PC-3 (cell line): ENCODE data around the gene INAFM2. TPM values are rescaled to one million over a fixed set of nuclear protein-coding genes. Genes with fewer than 3 reads are reported as not detected.
A peak's percentile ranks its signal among the peaks of the same experiment; 100 is the strongest.

Experiments used
- ATAC-seq: fragments of 200-7000 bp; cut with Tn5 transposase; 2 replicates; pipeline ENCODE4 v1.9.1; 2020; ENCODE audit warnings: mild to moderate bottlenecking, moderate library complexity
- Bru-seq: library from RNA; stranded (reverse); fragments of 400-500 nt; gene quantifications from one replicate; lab custom pipeline; 2021; lab: Mats Ljungman, UMichigan
- BruChase-seq, 2 experiments: library from RNA; stranded (reverse); fragments of 400-500 nt; gene quantifications; one replicate each; lab custom pipeline; 2021; lab: Mats Ljungman, UMichigan
- BruUV-seq: library from RNA; stranded (reverse); fragments of 400-500 nt; replicated peaks from 2 replicates; lab custom pipeline; 2021; lab: Mats Ljungman, UMichigan
- CTCF ChIA-PET: fragments of 300-600 bp; sonication (Branson Sonifier 250); formaldehyde crosslinking; loops from one replicate; lab custom pipeline; 2022; ENCODE audit warnings: antibody characterized with exemption; lab: Charles Lee
- POLR2A ChIA-PET: fragments of 300-600 bp; sonication (Branson Sonifier 250); formaldehyde crosslinking; loops from one replicate; lab custom pipeline; 2022; ENCODE audit warnings: antibody characterized with exemption; ENCODE audit not compliant: unreplicated experiment; lab: Charles Lee
- DNase-seq: peaks from one replicate; pipeline ENCODE4 v3.0.0-alpha.2; 2015
- H2AFZ ChIP-seq: fragments of 300-600 bp; sonication (generic); 2 replicates; pipeline ENCODE4 v1.6.0; 2016; ENCODE audit warnings: antibody characterized with exemption, low read length
- H3F3A ChIP-seq: fragments of 300-600 bp; sonication (generic); one replicate; pipeline ENCODE4 v1.6.0; 2017; ENCODE audit warnings: antibody characterized with exemption, low read length, control low read depth, mild to moderate bottlenecking; ENCODE audit not compliant: unreplicated experiment
- H3K27ac ChIP-seq: fragments of 300-600 bp; sonication (generic); 2 replicates; pipeline ENCODE4 v1.5.1; 2016; ENCODE audit warnings: mild to moderate bottlenecking, low read length
- H3K27me3 ChIP-seq: fragments of 300-600 bp; sonication (generic); 2 replicates; pipeline ENCODE4 v1.6.1; 2016; ENCODE audit warnings: low read length, mixed read lengths
- H3K36me3 ChIP-seq: fragments of 300-600 bp; sonication (generic); 2 replicates; pipeline ENCODE4 v1.6.1; 2016; ENCODE audit warnings: low read depth, mixed run types, low read length, mixed read lengths
- H3K4me1 ChIP-seq: fragments of 300-600 bp; sonication (generic); 2 replicates; pipeline ENCODE4 v1.5.1; 2016; ENCODE audit warnings: low read length; ENCODE audit not compliant: insufficient read depth
- H3K4me2 ChIP-seq: fragments of 300-600 bp; sonication (generic); 2 replicates; pipeline ENCODE4 v1.6.0; 2016; ENCODE audit warnings: low read length
- H3K4me3 ChIP-seq: fragments of 300-600 bp; sonication (generic); 2 replicates; pipeline ENCODE4 v1.5.1; 2016; ENCODE audit warnings: mild to moderate bottlenecking, low read length, mixed read lengths
- H3K79me2 ChIP-seq: fragments of 300-600 bp; sonication (generic); 2 replicates; pipeline ENCODE4 v1.6.1; 2017; ENCODE audit warnings: low read length, mixed read lengths
- H3K9ac ChIP-seq: fragments of 300-600 bp; sonication (generic); 2 replicates; pipeline ENCODE4 v1.6.0; 2016; ENCODE audit warnings: mild to moderate bottlenecking, low read length
- H3K9me2 ChIP-seq: fragments of 300-600 bp; sonication (generic); replicated peaks from 2 replicates; pipeline ENCODE4 v1.6.1; 2016; ENCODE audit warnings: mixed run types, low read length, mixed read lengths
- H3K9me3 ChIP-seq: fragments of 300-600 bp; sonication (generic); 2 replicates; pipeline ENCODE4 v1.6.1; 2016; ENCODE audit warnings: low read length, mixed read lengths
- H4K20me1 ChIP-seq: fragments of 300-600 bp; sonication (generic); 2 replicates; pipeline ENCODE4 v1.6.1; 2016; ENCODE audit warnings: low read length, mixed read lengths
- CTCF ChIP-seq: fragments of 300-600 bp; sonication (generic); conservative IDR thresholded peaks from 2 replicates; pipeline ENCODE4 v1.5.1; 2017; ENCODE audit warnings: antibody characterized with exemption, low read depth, mild to moderate bottlenecking, low read length
- EZH2 ChIP-seq: fragments of 300-600 bp; sonication (generic); IDR thresholded peaks from one replicate; pipeline ENCODE4 v1.6.1; 2017; ENCODE audit warnings: antibody characterized with exemption, mild to moderate bottlenecking, low read length; ENCODE audit not compliant: unreplicated experiment
- EZH2phosphoT487 ChIP-seq: fragments of 300-600 bp; sonication (generic); IDR thresholded peaks from 2 replicates; pipeline ENCODE4 v1.6.1; 2018; ENCODE audit warnings: mild to moderate bottlenecking, antibody characterized with exemption, low read length, borderline replicate concordance
- intact Hi-C: fragments of 100-400 bp; cut with micrococcal nuclease; formaldehyde crosslinking; loops from 2 replicates; pipeline ENCODE4 v1.9.0; 2023
- long read RNA-seq: library from polyadenylated mRNA; unstranded; transcript quantifications from one replicate; pipeline ENCODE4 v2.0.0, GENCODE V29; 2021; ENCODE audit not compliant: unreplicated experiment
- total RNA-seq: library from RNA; depleted of rRNA; stranded (reverse); fragments of >200 nt; gene quantifications from 2 replicates; pipeline ENCODE4 v1.2.3, GENCODE V29; 2014; rRNA removed

Gene INAFM2
- total RNA-seq (22.1 and 32.1 TPM in 2 replicates), Bru-seq, nascent RNA (percentile 79 among the genes with signal in this experiment), BruChase-seq, experiment 1, labeled RNA remaining after a 6-hour chase (percentile 99 among the genes with signal in this experiment), BruChase-seq, experiment 2, labeled RNA remaining after a 2-hour chase (percentile 96 among the genes with signal in this experiment)
- long read RNA-seq, transcript INAFM2-202 (1 exons, 3,052 nt), result major isoform, 136 of 139 reads
- long read RNA-seq, partial matches to known transcripts, result 0 of 139 reads
- long read RNA-seq, other reads (novel, unspliced or antisense), result 0 of 139 reads

- ChIA-PET CTCF (interaction anchor here (0.6 to 1.4 kb wide), 6 partner anchors 15 to 98 kb away, joined by 3 to 7 read pairs (median 4); partner anchors contain the start of gene CCDC9B), POLR2A (interaction anchor here (0.6 kb wide), 1 partner anchor 20 kb away, joined by 3 read pairs; no protein-coding TSS in a partner anchor)
- peaks cover 23% of the 10 kb centered on the region for H3K79me2 ChIP-seq
- H3K4me2 ChIP-seq, result peak within 1 kb of the TSS; percentile 81
- peaks cover 12% of the 10 kb centered on the region; the same call in 1 of the 2 replicates for H4K20me1 ChIP-seq
- DNase-seq (peak; percentile 93), ATAC-seq (peak; percentile 79)
- no peaks in the 10 kb centered on the region for H3K27me3 ChIP-seq
- no peak within 1 kb of the TSS for H3K27ac ChIP-seq
- intact Hi-C loops, result no loop called here
- H3F3A ChIP-seq, result no peaks in the 10 kb centered on the region
- H3K9me2 ChIP-seq, result no peaks in the 10 kb centered on the region
- peaks cover 14% of the 10 kb centered on the region for H3K4me1 ChIP-seq
- TF ChIP-seq CTCF (peak; percentile 50; the same call in 1 of the 2 replicates), EZH2phosphoT487 (no peak)
- no TSS peak for BruUV-seq
- H2AFZ ChIP-seq, result peak within 1 kb of the TSS; percentile 73
- H3K4me3 ChIP-seq, result peak within 1 kb of the TSS; percentile 84
- H3K36me3 ChIP-seq, result no peaks in the 10 kb centered on the region
- H3K9me3 ChIP-seq, result no peaks in the 10 kb centered on the region
- peak within 1 kb of the TSS; percentile 67 for H3K9ac ChIP-seq
These were observed at the start of gene INAFM2 for GRCh38 chr15:40323239-40323952. Gene INAFM2 (plus strand): TSS chr15:40323692. CDS start chr15:40324056, 364 bp downstream.

- intact Hi-C loops, result loop anchor here (1.0 to 5.0 kb wide), 4 partner anchors 37 to 230 kb away; partner anchors contain the start of gene PAK6
- no peaks in the 10 kb centered on the region for H3K79me2 ChIP-seq
- H3K9ac ChIP-seq, result no peak overlapping the region
- H3K9me3 ChIP-seq, result no peaks in the 10 kb centered on the region
- ATAC-seq, result peak; percentile 63
- H4K20me1 ChIP-seq, result no peaks in the 10 kb centered on the region
- no peak overlapping the region for H3K27ac ChIP-seq
- POLR2A ChIA-PET, result interaction anchor here (0.6 kb wide), 1 partner anchor 41 kb away, joined by 3 read pairs; no protein-coding TSS in a partner anchor
- H3K4me1 ChIP-seq, result no peaks in the 10 kb centered on the region
- no peaks in the 10 kb centered on the region for H3F3A ChIP-seq
- no peak overlapping the region for H3K4me3 ChIP-seq
- no peaks in the 10 kb centered on the region for H3K9me2 ChIP-seq
- CTCF ChIA-PET, result interaction anchor here (0.5 to 4.1 kb wide), 19 partner anchors 19 to 591 kb away, joined by 3 to 86 read pairs (median 3); partner anchors contain the start of genes EIF2AK4 and PAK6
- H2AFZ ChIP-seq, result no peak overlapping the region
- no peak overlapping the region for H3K4me2 ChIP-seq
- no peaks in the 10 kb centered on the region for H3K27me3 ChIP-seq
- no peak for TF ChIP-seq EZH2
- TF ChIP-seq CTCF, result peak; percentile 100
- no peak for TF ChIP-seq EZH2phosphoT487
- DNase-seq, result peak; percentile 88
- no TSS peak for BruUV-seq
- H3K36me3 ChIP-seq, result peaks cover 6% of the 10 kb centered on the region; the same call in 1 of the 2 replicates
These were observed 48.9 kb upstream of the INAFM2 start for GRCh38 chr15:40274350-40275274.
